GM08714 (cell line): ENCODE measurements around the gene MAJIN.

ENCODE experiments used
- H3K4me3 ChIP-seq: fragments of 200-500 bp; sonication (Bioruptor generic); 2 replicates; pipeline ENCODE4 v1.5.1; 2014; ENCODE audit warnings: mild to moderate bottlenecking, low read length, inconsistent platforms
- ZNF274 ChIP-seq: IDR thresholded peaks from 2 replicates; pipeline ENCODE4 v1.6.1; 2012; ENCODE audit warnings: mild to moderate bottlenecking, low read depth, low read length

The MAJIN gene

GRCh38 chr11:64903291-64903833, 68.5 kb downstream of the MAJIN start:
- no peak for TF ChIP-seq ZNF274
- no peak overlapping the region for H3K4me3 ChIP-seq

DNA sequence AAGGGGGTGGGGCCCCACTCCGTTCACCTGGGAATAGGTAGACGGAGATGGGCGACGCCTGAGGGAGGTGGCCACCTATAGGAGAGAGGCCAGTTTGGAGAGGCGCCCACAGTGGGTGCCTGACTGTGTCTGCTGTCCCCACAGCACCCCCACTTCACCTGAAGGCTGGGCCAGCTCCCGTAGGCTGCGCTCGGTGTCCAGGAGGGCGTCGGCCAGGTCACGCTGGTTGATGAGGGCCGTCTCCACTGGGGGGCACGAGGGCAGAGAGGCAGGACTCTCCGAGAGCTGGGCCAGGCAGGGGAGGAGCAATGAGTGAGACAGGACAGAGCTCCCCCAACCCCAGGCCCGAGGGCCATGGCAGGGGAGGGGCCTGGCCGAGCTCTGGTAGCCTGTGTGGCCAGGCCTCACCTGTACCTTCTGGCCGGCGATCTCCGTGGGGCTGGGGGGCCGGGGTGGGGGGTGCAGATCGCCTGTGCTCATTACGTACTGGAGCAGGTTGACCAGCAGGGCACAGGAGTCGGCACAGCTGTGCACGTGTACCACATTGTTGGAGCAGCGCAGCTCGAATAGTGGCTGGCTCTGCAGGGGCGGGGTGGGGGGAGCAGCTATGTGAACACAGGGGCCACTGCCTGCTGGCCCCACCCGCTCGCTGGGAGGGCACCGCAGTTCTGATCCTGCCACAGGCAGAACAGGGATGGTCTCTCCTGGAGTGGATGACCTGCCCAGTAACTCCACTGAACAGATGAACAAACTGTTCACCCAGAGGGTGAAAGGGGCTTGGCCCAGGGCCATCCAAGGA, 69.6 kb downstream of the MAJIN start:
- no peak for TF ChIP-seq ZNF274
- no peak overlapping the region for H3K4me3 ChIP-seq

DNA sequence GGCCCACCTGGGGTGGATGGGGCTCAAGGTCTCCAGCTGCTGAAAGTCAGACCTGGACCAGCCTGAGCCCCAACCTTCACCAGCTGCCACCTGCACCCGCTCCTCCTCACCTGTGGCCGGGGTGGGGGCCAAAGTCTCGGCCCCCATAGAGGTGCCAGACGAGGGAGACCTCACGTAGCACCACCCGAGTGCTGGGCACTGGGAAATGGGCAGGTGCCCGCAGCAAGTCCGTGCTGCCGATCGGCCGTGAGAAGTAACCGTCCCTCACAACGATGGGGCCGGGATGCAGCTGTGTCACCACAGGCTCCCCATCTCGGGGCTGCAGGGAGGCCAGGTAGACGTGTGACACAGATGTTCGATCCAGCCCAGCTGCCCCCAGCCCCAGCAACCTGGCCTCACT, 71.1 kb downstream of the MAJIN start:
- TF ChIP-seq ZNF274 = no peak
- H3K4me3 ChIP-seq = no peak overlapping the region

GRCh38 chr11:64900263-64900678, 71.6 kb downstream of the MAJIN start:
- no peak overlapping the region for H3K4me3 ChIP-seq
- TF ChIP-seq ZNF274 = no peak

DNA sequence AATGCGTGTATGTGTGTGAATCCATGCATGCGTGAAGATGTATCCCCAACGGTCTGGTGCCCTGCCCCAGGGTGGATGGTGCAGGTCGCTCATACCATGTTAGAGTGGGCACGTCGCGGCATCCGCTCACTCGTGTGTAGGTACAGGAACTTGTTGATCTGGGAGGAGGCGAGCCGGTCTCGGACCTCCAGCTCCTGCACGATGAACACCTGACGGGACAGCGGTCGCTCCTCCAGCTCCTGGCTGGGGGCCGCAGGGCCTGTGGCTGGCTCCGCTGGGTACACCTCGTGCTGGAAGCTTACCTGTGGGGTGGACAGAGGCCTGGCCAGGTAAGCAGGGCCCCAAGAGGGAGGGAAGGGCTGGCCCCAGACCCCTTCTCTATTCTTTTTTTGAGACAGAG, 73.4 kb downstream of the MAJIN start:
- TF ChIP-seq ZNF274 = no peak

GRCh38 chr11:64898076-64898445, 73.8 kb downstream of the MAJIN start:
- no peak overlapping the region for H3K4me3 ChIP-seq
- TF ChIP-seq ZNF274 = no peak

More for the DNA sequence above, 73.4 kb downstream of the MAJIN start:
- H3K4me3 ChIP-seq = no peak overlapping the region

DNA sequence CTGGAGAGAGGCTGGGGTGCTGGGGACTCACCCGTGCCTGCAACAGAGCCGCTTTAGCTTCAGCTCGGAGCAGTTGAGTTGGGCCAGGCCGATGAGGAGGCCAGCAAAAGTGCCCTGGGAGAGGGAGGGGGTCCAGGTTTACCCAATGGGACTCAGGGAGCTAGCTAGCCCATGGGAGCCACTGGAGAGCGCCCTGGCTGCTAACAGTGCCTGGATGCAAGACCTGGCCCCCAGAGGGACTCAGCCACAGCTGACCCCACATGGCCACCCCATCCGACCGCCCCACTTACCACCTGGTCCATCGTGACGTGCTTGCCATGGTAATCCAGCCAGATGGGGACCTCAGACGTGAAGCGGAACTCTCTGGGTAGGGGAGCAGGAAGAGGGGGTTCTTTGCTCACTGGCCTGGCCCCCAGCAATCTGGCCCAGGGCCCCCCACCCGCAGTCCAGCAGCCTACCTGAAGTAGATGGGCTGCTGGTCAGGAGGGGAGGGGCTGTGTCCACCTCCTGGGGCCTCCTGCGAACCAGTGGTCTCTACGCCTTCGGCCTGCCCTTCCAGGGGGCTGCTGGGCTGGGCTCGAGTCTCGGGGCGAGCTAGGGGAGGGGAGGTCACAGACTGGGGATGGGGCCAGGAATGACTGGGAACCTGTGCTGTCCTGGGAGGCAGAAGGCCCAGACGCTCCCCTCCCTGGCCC, 74.4 kb downstream of the MAJIN start:
- no peak overlapping the region for H3K4me3 ChIP-seq
- TF ChIP-seq ZNF274 = no peak

DNA sequence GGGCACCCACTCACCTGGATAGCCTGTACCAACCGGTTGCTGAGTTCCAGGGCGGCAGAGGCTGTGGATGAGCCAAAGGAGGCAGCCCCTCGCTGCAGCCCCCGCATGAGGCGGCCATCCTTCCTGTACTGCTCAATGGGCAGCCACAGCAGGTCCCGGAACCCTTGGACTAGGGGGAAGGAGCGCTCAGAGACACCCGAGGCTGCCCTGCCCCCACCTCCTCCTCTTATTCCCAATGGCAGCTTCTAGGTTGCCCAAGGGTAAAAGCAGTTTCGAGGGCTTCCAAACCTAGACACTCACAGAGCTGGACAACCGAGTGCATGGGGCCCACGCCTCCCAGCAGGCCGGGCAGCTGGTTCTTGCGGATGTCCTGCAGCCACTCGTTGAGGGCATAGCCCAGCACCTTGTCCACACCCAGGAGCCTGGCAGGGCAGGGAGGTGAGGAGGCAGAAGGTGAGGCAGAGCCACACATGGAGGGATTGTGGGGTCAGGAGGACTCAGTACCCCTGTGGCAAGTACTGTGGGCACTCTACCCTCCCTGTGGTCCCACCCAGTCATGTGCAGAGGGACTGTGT, 75.4 kb downstream of the MAJIN start:
- no peak overlapping the region for H3K4me3 ChIP-seq
- no peak for TF ChIP-seq ZNF274

- no peak overlapping the region for H3K4me3 ChIP-seq
- no peak for TF ChIP-seq ZNF274
Observed at GRCh38 chr11:64894812-64895452, 77.0 kb downstream of the MAJIN start.

- H3K4me3 ChIP-seq = no peak overlapping the region
- no peak for TF ChIP-seq ZNF274
Observed at GRCh38 chr11:64894070-64894811, 77.7 kb downstream of the MAJIN start.

DNA sequence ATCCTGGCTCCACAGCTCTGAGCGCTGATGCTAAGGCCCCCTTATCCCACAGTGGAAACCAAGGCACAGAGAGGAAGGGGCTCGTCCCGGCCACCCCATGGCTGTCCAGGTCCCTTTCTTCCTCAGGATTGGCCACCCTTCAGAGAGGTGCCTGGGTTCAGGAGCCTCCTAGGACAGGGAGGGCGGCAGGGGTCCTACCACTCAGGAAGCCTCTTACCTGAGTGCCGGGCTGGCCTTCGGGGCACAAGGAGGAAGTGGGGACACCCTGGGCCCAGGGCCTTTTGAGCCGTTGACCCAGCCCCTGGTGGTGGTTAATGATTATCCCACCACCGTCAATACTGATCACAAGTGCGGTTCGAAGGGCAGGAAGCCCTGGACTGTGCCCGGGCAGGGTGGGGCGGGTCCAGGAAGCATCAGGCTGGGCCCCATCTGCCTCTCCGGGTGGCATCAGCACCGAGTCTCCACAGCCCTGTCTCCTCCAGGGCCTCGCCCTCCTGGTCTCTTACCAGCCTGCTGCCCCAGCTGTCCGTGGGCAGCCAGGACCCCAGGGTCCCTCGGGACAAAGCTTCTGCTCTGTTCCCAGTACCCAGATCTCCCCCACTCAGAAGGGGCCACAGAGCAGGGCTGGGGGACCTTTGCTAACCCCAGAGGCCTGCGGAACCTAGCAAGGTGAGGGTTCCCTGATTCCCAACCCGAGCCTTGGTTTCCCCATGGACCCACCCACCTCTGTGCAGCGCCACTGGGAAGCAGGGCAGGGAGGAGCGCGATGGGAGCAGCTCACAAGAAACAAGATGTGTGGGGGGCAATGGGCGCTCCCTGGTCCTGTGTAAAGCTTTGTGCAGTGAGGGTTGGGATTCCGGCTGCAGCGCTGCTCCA, 78.5 kb downstream of the MAJIN start:
- peak overlapping the region; percentile 9; the same call in 1 of the 2 replicates for H3K4me3 ChIP-seq
- no peak for TF ChIP-seq ZNF274

DNA sequence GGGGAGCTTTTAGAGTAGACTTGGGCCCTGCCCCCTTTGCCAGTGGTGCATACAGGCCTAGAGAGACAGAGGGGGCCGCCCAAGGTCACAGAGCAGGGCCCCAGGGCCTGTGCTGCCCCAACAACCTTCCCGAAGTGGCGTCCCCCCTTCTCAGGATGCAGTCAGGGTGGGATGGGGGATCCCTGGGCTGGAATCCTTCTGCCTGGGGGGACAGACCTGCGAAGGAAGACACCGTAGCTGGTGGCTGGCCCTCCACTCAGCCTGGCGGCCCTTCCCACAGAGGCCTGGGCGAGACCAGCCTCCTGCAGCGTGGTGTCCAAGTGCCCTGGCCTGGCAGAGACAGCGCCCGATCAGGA, 79.1 kb downstream of the MAJIN start:
- H3K4me3 ChIP-seq = peak overlapping the region; percentile 9; the same call in 1 of the 2 replicates
- TF ChIP-seq ZNF274 = no peak

- no peak for TF ChIP-seq ZNF274
- H3K4me3 ChIP-seq = no peak overlapping the region; the same call in 1 of the 2 replicates
Observed at GRCh38 chr11:64892411-64892831, 79.5 kb downstream of the MAJIN start.
